Neural progenitor cell (in vitro differentiated cells): Measurements from ENCODE around the gene YBX2. TPM values are rescaled to one million over a fixed set of nuclear protein-coding genes. Genes with fewer than 3 reads are reported as not detected.

Source experiments
- DNase-seq: peaks from one replicate; pipeline ENCODE4 v3.0.0-alpha.2; 2016; ENCODE audit warnings: low spot score
- H2AFZ ChIP-seq: fragments of 200-600 bp; sonication (generic); replicated peaks from 2 replicates; pipeline ENCODE4 v1.6.1; 2016; ENCODE audit warnings: antibody characterized with exemption
- H3F3A ChIP-seq: fragments of 200-600 bp; sonication (generic); 2 replicates; pipeline ENCODE4 v1.6.1; 2016; ENCODE audit warnings: antibody characterized with exemption, low read depth
- H3K27ac ChIP-seq: fragments of 200-600 bp; sonication (generic); 2 replicates; pipeline ENCODE4 v1.5.1; 2016; ENCODE audit warnings: mild to moderate bottlenecking
- H3K27me3 ChIP-seq: fragments of 200-600 bp; sonication (generic); 2 replicates; pipeline ENCODE4 v1.6.1; 2016; ENCODE audit warnings: mild to moderate bottlenecking, moderate library complexity
- H3K36me3 ChIP-seq: fragments of 200-600 bp; sonication (generic); 2 replicates; pipeline ENCODE4 v1.5.1; 2016
- H3K4me1 ChIP-seq: fragments of 200-600 bp; sonication (generic); 2 replicates; pipeline ENCODE4 v1.6.1; 2016; ENCODE audit warnings: mixed run types
- H3K4me2 ChIP-seq: fragments of 200-600 bp; sonication (generic); 2 replicates; pipeline ENCODE4 v1.6.1; 2016
- H3K4me3 ChIP-seq: fragments of 200-600 bp; sonication (generic); 2 replicates; pipeline ENCODE4 v1.5.1; 2016
- H3K79me2 ChIP-seq: fragments of 200-600 bp; sonication (generic); 2 replicates; pipeline ENCODE4 v1.6.1; 2016; ENCODE audit warnings: low read depth
- H3K9ac ChIP-seq: fragments of 200-600 bp; sonication (generic); 2 replicates; pipeline ENCODE4 v1.6.1; 2016
- H3K9me3 ChIP-seq: fragments of 200-600 bp; sonication (generic); 2 replicates; pipeline ENCODE4 v1.5.1; 2016; ENCODE audit warnings: low read depth
- H4K20me1 ChIP-seq: fragments of 200-600 bp; sonication (generic); 2 replicates; pipeline ENCODE4 v1.6.1; 2016; ENCODE audit warnings: low read depth
- H3K27ac Mint-ChIP-seq: 3 replicates; pipeline ENCODE4 v1.8.0; 2021; ENCODE audit warnings: mixed read lengths
- H3K27me3 Mint-ChIP-seq: 2 replicates; pipeline ENCODE4 v1.8.0; 2022; ENCODE audit warnings: low read depth, mild to moderate bottlenecking, inconsistent platforms, moderate library complexity, mixed read lengths; ENCODE audit not compliant: insufficient read depth
- H3K36me3 Mint-ChIP-seq: 3 replicates; pipeline ENCODE4 v1.8.0; 2021; ENCODE audit warnings: mixed read lengths
- H3K4me1 Mint-ChIP-seq: 3 replicates; pipeline ENCODE4 v1.8.0; 2021; ENCODE audit warnings: mixed read lengths
- H3K4me3 Mint-ChIP-seq: 3 replicates; pipeline ENCODE4 v1.8.0; 2021; ENCODE audit warnings: mild to moderate bottlenecking, moderate library complexity, mixed read lengths
- H3K9me3 Mint-ChIP-seq: 3 replicates; pipeline ENCODE4 v1.8.0; 2020; ENCODE audit warnings: mixed read lengths
- EZH2 ChIP-seq: fragments of 200-600 bp; sonication (generic); IDR thresholded peaks from 2 replicates; pipeline ENCODE4 v1.6.1; 2017; ENCODE audit warnings: antibody characterized with exemption, mild to moderate bottlenecking, moderate library complexity
- EZH2phosphoT487 ChIP-seq: fragments of 200-600 bp; sonication (generic); IDR thresholded peaks from 2 replicates; pipeline ENCODE4 v1.6.1; 2017; ENCODE audit warnings: antibody characterized with exemption
- total RNA-seq: library from RNA; depleted of rRNA; stranded (reverse); fragments of >200 nt; gene quantifications from 2 replicates; pipeline ENCODE4 v1.2.3, GENCODE V29; 2015; ENCODE audit warnings: low replicate concordance
- TF ChIP-seq, protein P1 (sequence below): fragments of 200-600 bp; sonication (generic); IDR thresholded peaks from 2 replicates; pipeline ENCODE4 v1.5.1; 2017; ENCODE audit warnings: antibody characterized with exemption, mild to moderate bottlenecking

Gene YBX2
- total RNA-seq, 1 donor from 2014 or later, result 2.7 TPM

DNA sequence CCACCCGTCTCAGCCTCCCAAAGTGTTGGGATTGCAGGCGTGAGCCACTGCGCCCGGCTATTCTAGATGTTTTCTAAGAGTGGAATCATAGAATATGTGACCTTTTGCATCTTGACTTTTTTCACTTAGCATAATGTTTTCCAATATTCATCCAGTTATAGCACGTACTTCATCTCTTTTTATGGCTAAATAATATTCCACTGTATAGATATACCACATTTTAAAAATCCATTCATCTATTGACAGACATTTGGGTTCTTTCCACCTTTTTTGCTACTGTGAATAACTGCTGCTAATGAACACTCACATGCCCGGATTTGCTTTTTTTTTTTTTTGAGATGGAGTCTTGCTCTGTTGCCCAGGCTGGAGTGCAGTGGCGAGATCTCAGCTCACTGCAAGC, 9.7 kb upstream of the YBX2 start:
- no peak overlapping the region for H3K4me2 ChIP-seq
- Mint-ChIP-seq H3K36me3 (no peaks in the 10 kb centered on the region), H3K27me3 (peaks cover 15% of the 10 kb centered on the region)

DNA sequence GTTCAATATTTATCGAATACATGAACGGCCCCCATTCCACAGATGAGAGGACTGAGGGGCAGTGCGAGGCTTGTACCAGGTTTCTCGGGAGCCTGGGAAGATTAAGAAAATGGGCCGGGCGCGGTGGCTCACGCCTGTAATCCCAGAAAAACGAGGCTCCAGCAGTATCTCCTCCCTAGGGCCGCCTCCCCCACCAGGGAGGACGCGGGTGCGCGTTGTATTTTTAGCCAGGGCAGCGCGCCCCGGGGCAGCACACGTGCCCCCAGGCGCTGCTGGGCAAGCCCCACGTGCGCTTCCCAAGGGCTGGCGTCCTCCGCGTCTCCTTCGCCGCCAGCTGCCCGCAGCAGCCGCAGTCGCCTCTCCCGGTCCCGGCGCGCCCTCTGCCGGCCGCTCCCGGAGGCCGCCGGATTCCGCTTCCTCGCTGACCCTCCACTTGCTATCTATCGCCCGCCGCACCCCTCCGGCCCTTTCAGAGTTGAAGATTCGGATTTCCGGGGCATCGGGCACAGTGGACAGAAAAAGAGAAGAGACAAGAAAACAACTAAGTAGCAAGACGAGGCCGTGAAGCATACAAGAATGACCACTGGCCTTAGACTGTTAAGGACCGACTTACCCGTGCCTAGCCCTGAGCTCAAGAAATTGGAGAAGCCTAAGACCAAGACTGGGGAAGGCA, 1.9 kb upstream of the YBX2 start:
- peak; percentile 94 for DNase-seq
- no peaks in the 10 kb centered on the region for H3K79me2 ChIP-seq
- no peak overlapping the region for H3K27ac ChIP-seq
- peaks cover 85% of the 10 kb centered on the region for H3K27me3 ChIP-seq
- TF ChIP-seq EZH2phosphoT487 (no peak), EZH2 (peak; percentile 53)
- TF ChIP-seq, protein P1, sequence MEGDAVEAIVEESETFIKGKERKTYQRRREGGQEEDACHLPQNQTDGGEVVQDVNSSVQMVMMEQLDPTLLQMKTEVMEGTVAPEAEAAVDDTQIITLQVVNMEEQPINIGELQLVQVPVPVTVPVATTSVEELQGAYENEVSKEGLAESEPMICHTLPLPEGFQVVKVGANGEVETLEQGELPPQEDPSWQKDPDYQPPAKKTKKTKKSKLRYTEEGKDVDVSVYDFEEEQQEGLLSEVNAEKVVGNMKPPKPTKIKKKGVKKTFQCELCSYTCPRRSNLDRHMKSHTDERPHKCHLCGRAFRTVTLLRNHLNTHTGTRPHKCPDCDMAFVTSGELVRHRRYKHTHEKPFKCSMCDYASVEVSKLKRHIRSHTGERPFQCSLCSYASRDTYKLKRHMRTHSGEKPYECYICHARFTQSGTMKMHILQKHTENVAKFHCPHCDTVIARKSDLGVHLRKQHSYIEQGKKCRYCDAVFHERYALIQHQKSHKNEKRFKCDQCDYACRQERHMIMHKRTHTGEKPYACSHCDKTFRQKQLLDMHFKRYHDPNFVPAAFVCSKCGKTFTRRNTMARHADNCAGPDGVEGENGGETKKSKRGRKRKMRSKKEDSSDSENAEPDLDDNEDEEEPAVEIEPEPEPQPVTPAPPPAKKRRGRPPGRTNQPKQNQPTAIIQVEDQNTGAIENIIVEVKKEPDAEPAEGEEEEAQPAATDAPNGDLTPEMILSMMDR, result peak; percentile 95
- Mint-ChIP-seq H3K27me3 (peaks cover 28% of the 10 kb centered on the region), H3K4me3 (peak overlapping the region; percentile 80), H3K4me1 (peaks cover 19% of the 10 kb centered on the region), H3K27ac (no peak overlapping the region), H3K36me3 (no peaks in the 10 kb centered on the region), H3K9me3 (peaks cover 2% of the 10 kb centered on the region)
- H3F3A ChIP-seq, result peaks cover 40% of the 10 kb centered on the region
- H4K20me1 ChIP-seq, result peaks cover 11% of the 10 kb centered on the region
- H2AFZ ChIP-seq, result no peak overlapping the region
- H3K9me3 ChIP-seq, result no peaks in the 10 kb centered on the region
- H3K4me2 ChIP-seq, result peak overlapping the region; percentile 63
- peaks cover 7% of the 10 kb centered on the region for H3K4me1 ChIP-seq
- no peaks in the 10 kb centered on the region for H3K36me3 ChIP-seq
- H3K4me3 ChIP-seq, result no peak overlapping the region
- H3K9ac ChIP-seq, result no peak overlapping the region

More for the DNA sequence above, 9.7 kb upstream of the YBX2 start:
- no peak for DNase-seq
- no peak for TF ChIP-seq EZH2
- Histone ChIP-seq H3K27ac (no peak overlapping the region), H3F3A (peaks cover 33% of the 10 kb centered on the region), H3K9ac (no peak overlapping the region), H3K9me3 (no peaks in the 10 kb centered on the region), H3K4me1 (peaks cover 2% of the 10 kb centered on the region), H3K27me3 (peaks cover 6% of the 10 kb centered on the region), H3K4me3 (no peak overlapping the region), H3K36me3 (no peaks in the 10 kb centered on the region), H4K20me1 (peaks cover 14% of the 10 kb centered on the region), H3K79me2 (peaks cover 18% of the 10 kb centered on the region), H2AFZ (no peak overlapping the region)
- Mint-ChIP-seq H3K4me3 (peak overlapping the region; percentile 10), H3K27ac (no peak overlapping the region), H3K9me3 (peaks cover 2% of the 10 kb centered on the region), H3K4me1 (peaks cover 12% of the 10 kb centered on the region)

DNA sequence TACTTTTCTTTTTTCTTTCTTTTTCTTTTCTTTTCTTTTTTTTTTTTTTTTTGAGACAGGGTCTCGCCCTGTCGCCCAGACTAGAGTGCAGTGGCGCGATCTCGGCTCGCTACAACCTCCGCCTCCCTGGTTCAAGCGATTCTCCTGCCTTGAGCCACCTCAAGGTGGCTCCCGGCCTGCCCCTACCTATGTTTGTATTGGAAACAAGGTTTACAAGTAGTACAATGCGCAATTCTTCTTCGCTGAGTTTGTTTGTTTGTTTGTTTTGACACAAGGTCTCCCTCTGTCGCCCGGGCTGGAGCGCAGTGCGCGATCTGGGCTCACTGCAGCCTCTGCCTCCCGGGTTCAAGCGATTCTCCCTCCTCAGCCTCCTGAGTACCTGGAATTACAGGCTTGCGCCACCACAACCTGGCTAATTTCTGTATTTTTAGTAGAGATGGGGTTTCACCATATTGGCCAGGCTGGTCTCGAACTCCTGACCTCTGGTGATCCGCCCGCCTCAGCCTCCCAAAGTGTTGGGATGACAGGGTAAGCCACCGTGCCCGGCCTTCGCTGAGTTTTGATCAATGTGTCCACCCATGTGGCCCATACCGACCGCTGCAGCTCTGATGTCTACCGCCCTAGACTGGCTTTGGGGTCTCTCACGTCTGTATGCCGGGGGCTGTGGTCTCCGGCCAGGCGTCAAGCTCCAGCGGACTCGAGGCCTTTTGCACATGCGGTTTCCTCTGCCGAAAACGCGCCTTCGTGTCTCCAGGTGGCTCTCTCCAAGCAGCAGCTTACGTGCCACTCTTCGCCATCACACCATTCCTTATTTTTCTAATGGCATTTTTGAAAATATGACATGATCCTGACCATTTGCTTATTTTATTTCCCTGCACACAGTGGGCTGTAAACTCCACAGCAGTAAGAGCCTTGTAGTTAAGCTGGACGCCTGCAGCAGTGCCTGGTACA, 1.1 kb upstream of the YBX2 start:
- H3K4me2 ChIP-seq, result peak overlapping the region; percentile 77
- DNase-seq, result peak; percentile 49
- H3K27me3 ChIP-seq, result peaks cover 93% of the 10 kb centered on the region
- peaks cover 40% of the 10 kb centered on the region for H3F3A ChIP-seq
- no peak overlapping the region for H3K27ac ChIP-seq
- H3K4me3 ChIP-seq, result peak overlapping the region; percentile 45
- H3K9me3 Mint-ChIP-seq, result peaks cover 2% of the 10 kb centered on the region
- H3K9ac ChIP-seq, result no peak overlapping the region
- no peak overlapping the region for H2AFZ ChIP-seq
- H3K9me3 ChIP-seq, result no peaks in the 10 kb centered on the region
- H3K4me1 ChIP-seq, result peaks cover 7% of the 10 kb centered on the region
- H3K4me1 Mint-ChIP-seq, result peaks cover 19% of the 10 kb centered on the region
- peaks cover 11% of the 10 kb centered on the region for H4K20me1 ChIP-seq
- TF ChIP-seq, protein P1, result no peak
- TF ChIP-seq EZH2 (no peak), EZH2phosphoT487 (no peak)
- H3K36me3 ChIP-seq, result no peaks in the 10 kb centered on the region
- H3K27ac Mint-ChIP-seq, result no peak overlapping the region
- no peaks in the 10 kb centered on the region for H3K79me2 ChIP-seq
- no peaks in the 10 kb centered on the region for H3K36me3 Mint-ChIP-seq
- H3K4me3 Mint-ChIP-seq, result peak overlapping the region; percentile 80
- H3K27me3 Mint-ChIP-seq, result peaks cover 28% of the 10 kb centered on the region
